Osteocyte (in vitro differentiated cells): ENCODE data around the gene NUAK1. TPM values are rescaled to one million over a fixed set of nuclear protein-coding genes. Genes with fewer than 3 reads are reported as not detected.
"Not testable (repeated sequence)": the region's sequence is repeated elsewhere in the genome, so short reads cannot be mapped to it uniquely, and the experiment has no call there.

ENCODE experiments used
- DNase-seq: peaks from one replicate; pipeline ENCODE4 v3.0.0; 2021; ENCODE audit warnings: mixed read lengths; ENCODE audit not compliant: unreplicated experiment; ENCODE audit errors: extremely low spot score
- H3K27ac Mint-ChIP-seq: one replicate; pipeline ENCODE4 v1.8.0; 2021; ENCODE audit warnings: mild to moderate bottlenecking, mixed read lengths; ENCODE audit not compliant: unreplicated experiment
- H3K27me3 Mint-ChIP-seq: one replicate; pipeline ENCODE4 v1.8.0; 2021; ENCODE audit warnings: mixed read lengths; ENCODE audit not compliant: unreplicated experiment
- H3K36me3 Mint-ChIP-seq: one replicate; pipeline ENCODE4 v1.8.0; 2021; ENCODE audit warnings: mixed read lengths; ENCODE audit not compliant: unreplicated experiment
- H3K4me1 Mint-ChIP-seq: one replicate; pipeline ENCODE4 v1.8.0; 2021; ENCODE audit warnings: mixed read lengths; ENCODE audit not compliant: unreplicated experiment
- H3K4me3 Mint-ChIP-seq: one replicate; pipeline ENCODE4 v1.8.0; 2021; ENCODE audit warnings: mild to moderate bottlenecking, moderate library complexity, mixed read lengths; ENCODE audit not compliant: unreplicated experiment
- H3K9me3 Mint-ChIP-seq: one replicate; pipeline ENCODE4 v1.8.0; 2021; ENCODE audit warnings: mixed read lengths; ENCODE audit not compliant: unreplicated experiment
- CTCF ChIP-seq: fragments of 200-600 bp; sonication (generic); IDR thresholded peaks from 2 replicates; pipeline ENCODE4 v1.5.0; 2021; ENCODE audit warnings: antibody characterized with exemption, mild to moderate bottlenecking, moderate library complexity
- total RNA-seq: library from RNA; stranded (reverse); gene quantifications from 2 replicates; pipeline ENCODE4 v1.2.1, GENCODE V29; 2021

NUAK1 gene
- total RNA-seq, 1 donor from 2014 or later = 21.1 TPM

- no peaks in the 10 kb centered on the region for H3K36me3 Mint-ChIP-seq
- no peak for TF ChIP-seq CTCF
- no peaks in the 10 kb centered on the region for H3K9me3 Mint-ChIP-seq
- H3K27ac Mint-ChIP-seq = no peak overlapping the region
- H3K4me1 Mint-ChIP-seq = peaks cover 48% of the 10 kb centered on the region
- H3K27me3 Mint-ChIP-seq = no peaks in the 10 kb centered on the region
- DNase-seq = no peak
- H3K4me3 Mint-ChIP-seq = no peak overlapping the region
Measured at GRCh38 chr12:106142591-106143261, 4.0 kb upstream of the NUAK1 start.

DNA sequence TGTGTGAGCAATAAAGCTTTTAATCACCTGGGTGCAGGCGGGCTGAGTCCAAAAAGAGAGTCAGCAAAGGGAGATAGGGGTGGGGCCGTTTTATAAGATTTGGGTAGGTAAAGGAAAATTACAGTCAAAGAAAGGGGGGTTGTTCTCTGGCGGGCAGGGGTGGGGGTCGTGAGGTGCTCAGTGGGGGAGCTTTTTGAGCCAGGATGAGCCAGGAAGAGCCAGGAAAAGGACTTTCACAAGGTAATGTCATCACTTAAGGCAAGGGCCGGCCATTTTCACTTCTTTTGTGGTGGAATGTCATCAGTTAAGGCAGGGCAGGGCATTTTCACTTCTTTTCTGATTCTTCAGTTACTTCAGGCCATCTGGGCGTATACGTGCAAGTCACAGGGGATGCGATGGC, 3.2 kb upstream of the NUAK1 start:
- not testable (repeated sequence) for H3K27me3 Mint-ChIP-seq, H3K9me3 Mint-ChIP-seq, H3K4me3 Mint-ChIP-seq, H3K36me3 Mint-ChIP-seq, DNase-seq
- peaks cover 57% of the 10 kb centered on the region for H3K4me1 Mint-ChIP-seq
- H3K27ac Mint-ChIP-seq = peak overlapping the region; percentile 5

- no peaks in the 10 kb centered on the region for H3K9me3 Mint-ChIP-seq
- peak overlapping the region; percentile 28 for H3K4me3 Mint-ChIP-seq
- no peak for DNase-seq
- no peaks in the 10 kb centered on the region for H3K27me3 Mint-ChIP-seq
- peaks cover 61% of the 10 kb centered on the region for H3K4me1 Mint-ChIP-seq
- no peak for TF ChIP-seq CTCF
- peak overlapping the region; percentile 5 for H3K27ac Mint-ChIP-seq
- H3K36me3 Mint-ChIP-seq = no peaks in the 10 kb centered on the region
Measured at GRCh38 chr12:106141452-106141851, 2.7 kb upstream of the NUAK1 start.

DNA sequence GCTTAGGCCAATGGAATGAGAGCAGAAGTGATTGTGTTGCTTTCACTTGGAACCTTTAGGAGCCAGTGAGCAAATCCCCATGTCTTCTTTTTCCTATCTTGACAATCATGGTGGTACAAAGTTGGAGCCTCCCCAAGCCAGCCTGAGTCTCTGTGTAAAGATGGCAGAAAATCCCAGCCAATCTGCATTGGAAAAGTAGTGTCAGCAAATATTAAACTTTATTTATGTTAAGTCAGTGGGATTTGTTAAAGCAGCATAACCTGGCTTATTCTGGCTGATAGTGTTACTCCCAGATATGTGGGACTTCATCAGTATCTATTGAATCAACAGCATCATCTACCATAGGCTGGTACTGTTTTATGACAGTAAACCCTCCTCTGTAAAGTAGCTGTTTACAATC, 2.2 kb upstream of the NUAK1 start:
- Mint-ChIP-seq H3K4me3 (peak overlapping the region; percentile 77), H3K4me1 (peaks cover 64% of the 10 kb centered on the region), H3K27ac (peak overlapping the region; percentile 93), H3K9me3 (no peaks in the 10 kb centered on the region), H3K36me3 (no peaks in the 10 kb centered on the region), H3K27me3 (no peaks in the 10 kb centered on the region)
- no peak for DNase-seq
- no peak for TF ChIP-seq CTCF

GRCh38 chr12:106140223-106140986, 1.7 kb upstream of the NUAK1 start:
- peaks cover 64% of the 10 kb centered on the region for H3K4me1 Mint-ChIP-seq
- H3K36me3 Mint-ChIP-seq = no peaks in the 10 kb centered on the region
- no peak for TF ChIP-seq CTCF
- DNase-seq = no peak
- H3K4me3 Mint-ChIP-seq = peak overlapping the region; percentile 77
- H3K9me3 Mint-ChIP-seq = no peaks in the 10 kb centered on the region
- H3K27ac Mint-ChIP-seq = peak overlapping the region; percentile 93
- no peaks in the 10 kb centered on the region for H3K27me3 Mint-ChIP-seq
